GM18858 (cell line): ENCODE measurements around the gene AHNAK2.
A peak's percentile ranks its signal among the peaks of the same experiment; 100 is the strongest.

ENCODE experiments used
- ATAC-seq: cut with Tn5 transposase; IDR thresholded peaks from one replicate; pipeline ENCODE4 v1.9.1; 2021; ENCODE audit not compliant: unreplicated experiment

AHNAK2 gene

DNA sequence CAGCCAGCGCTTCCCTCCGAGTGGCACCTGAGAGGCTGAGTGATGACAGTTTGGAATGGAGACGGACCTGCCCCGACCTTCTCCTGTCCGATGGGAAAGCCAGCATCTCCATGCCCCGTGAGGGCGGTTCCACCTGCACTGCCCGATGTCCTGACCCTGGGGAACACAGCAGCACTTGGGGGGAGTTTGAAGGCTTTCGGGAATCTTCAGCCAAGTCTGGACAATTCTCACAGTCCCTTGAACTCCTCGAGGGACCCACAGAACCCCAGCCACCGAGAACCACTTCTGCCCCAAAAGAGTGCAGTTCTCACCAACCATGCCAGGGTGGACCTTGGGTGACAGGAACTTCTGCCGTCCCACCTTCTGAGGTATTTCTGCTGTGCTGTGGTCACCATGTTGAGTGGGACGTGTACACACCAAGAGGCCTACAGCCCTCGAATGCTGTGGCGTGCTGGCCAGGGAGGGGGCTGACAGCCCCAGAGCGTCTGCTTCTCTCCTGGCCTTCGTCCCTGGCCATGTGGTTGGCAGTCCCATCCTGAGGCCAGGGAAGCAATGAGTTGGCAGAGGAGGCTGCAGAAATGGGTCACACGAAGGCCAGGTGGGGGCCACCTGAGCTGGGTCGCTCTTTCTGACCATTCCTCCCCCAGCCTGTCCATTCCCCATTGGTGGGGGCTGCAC lies 8.5 kb upstream of the AHNAK2 start:
- no peak for ATAC-seq

DNA sequence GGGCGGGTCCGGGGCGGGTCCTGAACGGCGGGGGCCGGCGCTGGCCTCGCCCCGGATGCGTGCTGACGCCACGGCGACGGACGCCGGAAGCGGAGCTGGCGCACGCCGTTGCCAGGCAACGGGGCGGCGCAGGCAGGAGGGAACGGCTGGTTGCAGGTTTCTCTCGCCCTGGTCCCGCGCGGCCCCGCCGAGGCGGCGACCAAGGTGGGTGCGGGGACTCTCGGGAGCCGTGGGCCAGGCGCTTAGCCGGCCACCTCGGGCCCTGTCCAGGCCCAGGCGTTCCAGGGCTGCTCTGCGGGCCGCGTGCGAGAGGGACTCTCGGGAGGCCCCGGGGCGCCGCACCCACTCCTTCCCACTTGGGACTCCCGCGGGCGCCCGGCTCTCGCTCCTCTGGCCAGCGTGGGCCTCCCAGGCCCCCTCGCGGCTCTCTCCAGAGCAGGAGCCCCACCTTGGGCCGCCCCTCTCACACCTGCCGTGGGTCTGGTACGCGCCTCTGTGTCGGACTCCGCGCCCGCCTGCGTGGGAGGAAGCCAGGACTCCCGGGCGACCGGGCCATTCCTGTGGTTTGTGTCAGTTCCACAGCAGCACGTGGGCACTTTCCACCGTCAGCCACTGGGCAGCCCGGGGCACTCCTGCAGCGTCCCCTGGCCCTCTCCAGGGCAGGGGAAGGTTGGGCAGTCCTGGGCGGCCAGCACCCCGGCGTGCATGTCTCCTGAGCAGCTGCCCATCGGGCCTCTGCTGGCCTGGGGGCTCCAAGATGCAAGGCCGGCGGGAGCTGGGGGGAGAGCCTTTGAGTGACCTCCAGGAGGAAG lies 7.7 kb upstream of the AHNAK2 start, which contains the start of gene CLBA1:
Gene CLBA1, plus strand, starts transcription at position 114 of the 812 bp plus-strand sequence. Its CDS starts 644 bp downstream, at position 758.
- ATAC-seq: peak; percentile 82

DNA sequence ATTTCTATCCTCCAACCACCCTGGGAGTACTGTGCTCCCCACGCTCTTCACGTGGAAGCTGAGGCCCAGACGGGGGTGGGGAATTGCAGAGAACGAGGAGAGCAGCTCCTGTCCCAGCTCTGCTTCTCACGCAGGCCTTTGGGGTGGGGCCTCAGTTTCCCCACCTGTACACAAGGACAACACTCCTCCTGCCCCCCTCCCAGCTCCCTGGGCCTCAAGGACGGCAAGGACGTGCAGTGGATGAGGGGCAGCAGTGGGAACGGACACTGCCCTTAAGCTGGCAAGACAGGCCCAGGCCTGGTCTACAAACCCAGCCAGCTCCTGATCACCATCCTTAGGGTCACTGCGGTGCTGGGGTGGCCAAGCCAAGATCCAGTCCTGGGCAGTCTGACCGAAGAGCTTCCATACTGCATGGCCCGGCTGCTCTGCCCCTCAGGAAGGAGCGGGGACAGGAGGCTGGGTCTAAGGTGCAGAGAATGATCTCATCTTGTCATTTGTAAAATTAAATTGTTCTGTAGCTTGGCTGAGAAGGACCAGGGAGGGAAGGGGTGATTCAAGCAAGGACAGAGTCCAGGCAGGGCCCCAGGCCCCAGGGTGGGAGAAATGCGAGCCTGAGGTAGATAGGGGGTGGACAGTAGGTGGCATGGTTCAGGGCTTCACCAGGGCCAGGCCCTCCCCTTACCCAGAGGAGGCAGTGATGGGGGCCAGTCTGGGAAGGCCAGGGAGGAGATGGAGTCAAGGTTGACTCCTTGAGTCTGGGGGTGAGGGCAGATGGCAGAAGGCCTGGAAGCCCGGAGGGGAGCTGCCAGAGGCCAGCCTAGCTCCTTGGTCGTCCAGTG lies 6.1 kb upstream of the AHNAK2 start:
- no peak for ATAC-seq

DNA sequence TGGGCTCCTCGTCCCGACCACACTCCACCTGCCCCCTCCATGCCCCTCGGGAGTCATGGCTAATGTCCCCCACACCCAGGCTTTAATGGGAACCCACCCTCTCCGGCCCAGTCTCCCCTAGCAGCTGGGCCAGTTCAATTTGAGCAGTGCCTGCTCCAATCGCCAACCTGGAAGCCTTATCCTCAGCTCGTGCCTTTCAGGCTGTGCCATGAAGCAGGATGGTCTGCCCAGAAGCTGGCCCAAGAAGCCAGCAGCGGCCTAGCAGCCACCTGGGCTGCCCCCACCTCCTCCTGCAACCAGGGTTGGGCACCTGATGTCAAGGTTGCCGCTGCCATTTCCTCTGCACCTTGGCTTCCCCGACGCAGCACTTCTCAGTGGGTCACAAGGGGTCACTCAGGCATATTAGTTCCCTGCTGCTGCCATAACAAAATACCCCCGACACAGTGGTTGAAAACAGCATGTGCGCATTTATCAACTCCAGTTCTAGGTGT lies 5.1 kb upstream of the AHNAK2 start:
- no peak for ATAC-seq

DNA sequence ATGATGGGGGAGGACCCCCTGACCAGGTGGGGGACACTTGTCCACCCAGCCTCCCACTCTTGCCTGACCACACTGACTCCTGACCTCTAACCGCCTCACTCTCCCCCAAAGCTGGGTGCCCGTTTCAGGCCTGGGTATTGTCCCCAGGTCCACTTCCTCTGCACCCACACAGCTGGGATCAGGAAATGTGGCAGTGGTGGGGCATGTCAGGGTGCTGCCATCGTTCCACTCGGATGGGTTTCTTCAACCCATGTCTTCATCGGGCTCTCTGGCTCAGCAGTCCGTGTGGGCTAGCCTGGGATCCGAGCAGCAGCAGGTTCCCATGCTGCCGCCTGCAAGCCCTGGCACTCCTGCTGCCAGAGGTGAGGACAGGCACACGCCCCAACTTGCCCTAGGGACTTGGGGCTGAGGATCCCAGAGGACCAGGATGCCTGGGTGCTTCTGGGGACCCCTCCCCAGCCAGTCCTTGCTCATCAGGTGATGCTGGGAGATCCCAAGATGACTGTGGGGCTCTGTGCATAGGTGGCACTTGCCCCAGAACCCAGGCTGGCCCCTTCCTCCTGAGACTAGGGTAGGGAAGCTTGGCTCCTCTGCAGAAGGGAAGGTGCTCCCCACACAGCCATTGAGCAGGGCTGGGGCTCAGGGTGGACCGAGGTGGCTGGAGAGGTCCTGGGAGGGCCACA lies 4.5 kb upstream of the AHNAK2 start:
- no peak for ATAC-seq

DNA sequence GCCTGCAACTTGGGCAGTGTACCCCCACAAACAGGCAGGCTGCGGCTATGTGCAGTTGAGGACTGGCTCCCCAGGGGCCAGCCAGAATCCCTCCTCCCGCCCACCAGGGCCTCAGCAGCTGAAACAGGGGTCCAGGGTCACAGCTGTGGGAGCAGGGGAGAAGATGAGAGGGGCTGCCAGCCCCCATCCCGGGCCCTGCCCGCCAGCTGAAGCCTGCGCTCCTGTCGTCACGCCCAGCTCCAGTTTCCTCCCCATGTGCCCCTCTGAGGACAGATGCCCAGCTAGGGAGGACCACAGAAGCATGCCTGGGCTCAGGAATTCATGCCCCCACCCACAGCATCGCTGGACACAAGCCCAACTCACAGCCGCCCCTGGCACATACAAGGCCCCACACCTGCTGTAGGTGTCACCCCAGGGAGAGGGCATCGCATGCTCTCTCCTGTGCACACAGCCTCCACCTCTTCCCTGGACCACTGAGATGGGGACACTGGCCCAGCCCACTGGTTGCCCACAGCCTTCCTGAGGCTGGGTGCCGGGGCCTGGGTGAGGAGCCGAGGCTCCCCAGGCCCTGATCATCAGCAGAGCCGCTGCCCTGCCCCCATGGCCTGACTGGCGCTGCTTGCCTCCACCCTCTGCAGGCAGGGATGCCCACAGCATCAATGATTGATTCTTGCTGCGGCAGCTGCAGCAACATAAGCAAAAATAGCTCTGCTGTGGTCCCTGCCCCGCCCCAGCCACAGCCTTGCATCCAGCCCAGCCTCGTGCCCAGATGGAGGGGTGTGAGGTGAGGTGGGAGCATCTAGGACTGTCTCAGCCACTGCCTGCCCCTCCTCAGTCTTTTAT lies 3.7 kb upstream of the AHNAK2 start:
- ATAC-seq: no peak

DNA sequence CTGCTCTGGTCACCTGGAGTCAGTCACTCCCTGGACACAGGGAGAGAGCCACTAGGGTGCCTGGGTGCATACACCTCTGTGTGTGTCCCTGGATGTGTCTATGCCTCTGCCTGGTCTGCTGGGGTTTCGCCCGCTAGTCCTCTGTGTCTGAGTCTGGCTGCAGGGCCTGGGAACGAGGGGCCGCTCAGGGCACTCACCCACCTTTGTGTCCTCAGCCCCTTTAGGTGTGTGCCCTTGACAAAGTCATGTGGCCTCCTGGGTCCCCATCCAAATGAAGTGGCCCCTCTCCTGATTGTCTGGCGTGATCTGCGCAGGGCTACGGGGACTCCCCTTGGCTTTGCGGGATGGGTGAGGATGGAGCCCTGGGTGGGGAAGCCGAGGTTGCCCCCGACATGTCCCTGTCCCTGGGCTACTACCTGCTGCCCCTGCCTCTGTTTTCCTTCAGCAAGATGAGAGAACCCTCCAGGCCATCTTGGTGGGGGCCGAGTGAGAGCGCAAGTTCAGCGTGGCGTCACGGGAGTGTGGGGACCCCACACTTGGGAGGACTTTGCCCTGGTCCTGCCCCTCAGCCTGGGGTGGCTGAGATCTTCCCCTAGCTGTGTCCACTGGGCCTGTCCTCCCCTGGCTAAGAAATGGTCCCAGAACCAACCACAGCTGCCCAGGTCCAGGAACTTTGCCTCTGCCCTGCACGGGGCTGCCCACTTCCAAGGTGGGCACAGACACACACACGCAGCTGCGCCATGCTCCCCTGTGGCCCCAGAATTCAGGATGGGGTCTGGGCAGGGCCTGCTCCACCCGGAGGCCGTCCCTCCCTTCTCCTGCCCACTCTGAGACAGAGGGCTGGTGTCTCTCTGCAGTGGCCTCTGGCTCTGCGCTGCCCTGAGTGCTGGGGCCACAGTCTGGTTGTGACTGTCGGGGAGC lies 2.7 kb upstream of the AHNAK2 start:
- ATAC-seq: no peak

DNA sequence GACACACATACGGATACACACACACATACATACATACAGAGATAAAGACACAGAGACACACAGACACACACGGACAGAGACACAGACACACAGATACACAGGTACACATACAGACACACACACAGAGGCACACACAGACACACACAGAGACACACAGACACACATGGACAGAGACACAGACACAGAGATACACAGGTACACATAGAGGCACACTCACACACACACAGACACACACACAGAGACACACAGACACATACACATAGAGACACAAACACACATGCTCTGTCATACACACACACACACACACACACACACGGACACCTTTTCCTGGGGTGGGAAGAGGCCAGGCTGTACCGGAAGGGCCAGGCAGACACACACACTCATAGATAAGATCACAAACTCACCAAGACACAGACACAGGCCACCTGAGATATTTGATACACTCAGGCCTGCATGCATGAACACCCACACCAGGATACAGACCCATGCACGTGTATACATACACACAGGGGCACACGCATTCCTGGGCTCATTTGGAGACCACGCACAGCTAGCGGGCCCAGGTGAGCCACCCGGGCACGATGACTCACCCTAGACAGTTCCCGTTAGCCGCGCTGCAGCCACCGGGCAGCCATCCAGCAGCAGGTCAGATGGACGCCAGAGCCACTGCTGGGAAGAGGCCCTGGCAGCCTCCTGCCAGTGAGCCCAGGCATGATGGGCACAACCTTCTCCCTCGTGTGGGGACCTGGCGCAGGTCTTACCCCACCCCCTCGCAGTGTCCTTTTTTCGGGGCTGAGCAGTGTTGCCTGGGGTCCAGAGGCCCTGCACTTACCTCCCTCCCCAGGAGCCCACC lies 1.8 kb upstream of the AHNAK2 start:
- no peak for ATAC-seq

DNA sequence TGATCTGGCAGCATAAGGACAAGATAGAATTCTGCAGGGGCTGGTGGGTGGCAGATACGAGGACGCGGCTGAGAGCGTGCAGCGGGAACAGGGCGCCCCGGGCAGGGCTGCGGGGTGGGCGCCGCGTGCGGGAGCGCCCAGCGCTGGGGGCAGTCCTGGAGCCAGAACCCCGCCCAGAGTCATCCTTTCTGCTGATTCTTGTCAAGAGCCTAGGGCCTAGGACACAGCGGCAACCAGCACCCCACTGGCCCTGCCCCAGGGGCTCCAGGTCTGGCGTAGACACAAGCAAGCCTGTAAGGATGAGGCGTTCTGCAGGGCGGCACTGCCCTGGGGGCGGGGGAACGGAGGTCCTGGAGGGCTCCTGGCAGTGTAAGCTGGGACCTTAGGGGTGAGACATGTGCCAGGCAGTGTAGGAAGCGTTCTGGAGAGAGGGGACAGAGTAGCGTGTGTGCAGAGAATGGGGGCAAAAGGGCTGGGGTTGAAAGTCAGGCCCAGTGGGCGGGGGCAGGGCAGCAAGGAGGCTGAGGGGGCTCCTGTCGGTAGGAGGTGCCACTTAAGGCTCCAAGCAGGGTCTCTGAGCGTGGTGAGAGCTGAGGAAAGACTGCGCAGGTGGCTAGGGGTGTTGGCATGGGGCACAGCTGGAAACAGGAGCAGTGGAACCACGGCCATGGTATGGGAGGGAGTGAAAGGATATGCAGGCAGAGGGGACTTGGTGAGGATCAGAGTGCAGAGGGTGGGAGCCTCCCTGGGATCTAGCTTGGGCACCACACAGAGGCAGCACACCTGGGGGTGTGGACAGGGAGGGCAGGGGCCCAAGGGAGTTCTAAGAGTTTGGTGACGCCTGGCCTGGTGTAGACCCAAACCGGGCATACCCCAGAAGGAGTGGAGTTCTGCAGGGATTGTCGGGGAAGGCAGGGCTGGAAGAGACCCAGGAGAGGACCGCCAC lies 845 bp upstream of the AHNAK2 start:
- ATAC-seq: no peak

DNA sequence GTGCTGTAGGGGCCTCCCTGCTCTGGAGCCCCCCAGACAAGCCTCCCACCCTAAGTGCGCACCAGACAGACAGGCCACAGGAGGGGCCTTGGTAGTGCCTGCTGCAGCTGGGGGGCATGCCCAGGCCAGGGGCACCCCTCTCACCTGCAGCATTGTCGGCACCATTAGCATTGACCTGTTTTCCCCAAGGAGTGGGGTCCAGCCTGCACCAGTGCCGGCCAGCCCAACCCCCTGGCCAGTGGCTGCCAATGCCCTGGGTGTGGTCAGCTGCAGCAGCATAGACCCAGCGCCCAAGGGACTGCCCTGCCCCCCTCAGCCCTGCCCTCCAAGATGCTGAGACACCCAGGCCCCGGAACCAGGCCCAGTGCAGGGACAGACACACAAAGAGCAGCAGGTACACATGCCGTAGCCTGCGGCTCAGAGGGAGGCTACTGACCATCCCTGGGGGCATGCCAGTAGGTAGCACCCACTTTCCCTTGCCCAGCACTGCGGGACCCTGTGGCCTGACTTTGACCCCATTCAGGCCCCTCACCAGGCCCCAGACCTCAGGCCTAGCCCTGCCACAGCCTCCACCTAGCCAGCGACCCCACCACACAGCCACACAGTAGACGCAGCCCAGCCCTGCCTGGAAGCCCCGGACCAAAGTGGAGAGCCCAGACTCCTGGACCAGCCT lies 1.0 kb downstream of the AHNAK2 start:
- no peak for ATAC-seq

DNA sequence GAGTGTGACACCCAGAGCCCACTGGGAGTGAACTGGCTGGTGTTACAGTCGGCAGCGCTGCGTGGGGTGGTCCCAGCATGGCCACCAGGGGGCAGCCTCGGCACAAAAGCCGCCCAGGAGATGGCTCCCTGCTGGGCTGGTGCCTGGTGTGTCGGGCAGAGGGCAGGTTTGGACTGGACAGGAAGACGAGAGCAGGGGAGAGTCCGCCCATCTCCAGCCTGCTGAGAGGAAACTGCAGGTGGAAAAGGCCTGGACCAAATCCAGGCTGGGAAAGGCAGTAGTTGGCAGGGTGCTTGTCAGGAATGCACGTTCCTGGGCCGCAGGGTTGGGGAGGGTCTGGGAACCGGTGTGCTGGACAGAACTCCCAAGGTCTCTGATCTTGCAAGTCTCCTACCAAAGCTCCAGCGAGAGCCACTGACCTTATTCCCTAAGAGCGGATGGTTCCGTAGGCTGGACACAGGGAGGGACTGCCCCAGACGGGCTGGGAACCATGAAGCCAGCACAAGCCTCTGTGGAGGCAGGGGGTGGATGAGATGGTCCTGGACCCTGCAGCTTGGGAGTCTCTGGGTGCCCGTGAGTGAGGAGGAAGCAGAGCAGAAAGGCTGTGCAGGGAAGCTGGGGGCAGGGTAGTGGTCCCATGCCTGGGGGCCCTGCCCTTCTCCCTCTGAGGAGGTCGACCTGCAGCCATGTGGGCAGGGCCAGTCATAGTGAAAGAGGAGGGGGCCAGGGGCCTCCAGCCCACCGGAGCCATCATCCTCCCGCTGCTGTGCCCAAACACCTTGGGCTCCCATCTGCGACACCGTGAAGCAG lies 1.8 kb downstream of the AHNAK2 start:
- no peak for ATAC-seq

DNA sequence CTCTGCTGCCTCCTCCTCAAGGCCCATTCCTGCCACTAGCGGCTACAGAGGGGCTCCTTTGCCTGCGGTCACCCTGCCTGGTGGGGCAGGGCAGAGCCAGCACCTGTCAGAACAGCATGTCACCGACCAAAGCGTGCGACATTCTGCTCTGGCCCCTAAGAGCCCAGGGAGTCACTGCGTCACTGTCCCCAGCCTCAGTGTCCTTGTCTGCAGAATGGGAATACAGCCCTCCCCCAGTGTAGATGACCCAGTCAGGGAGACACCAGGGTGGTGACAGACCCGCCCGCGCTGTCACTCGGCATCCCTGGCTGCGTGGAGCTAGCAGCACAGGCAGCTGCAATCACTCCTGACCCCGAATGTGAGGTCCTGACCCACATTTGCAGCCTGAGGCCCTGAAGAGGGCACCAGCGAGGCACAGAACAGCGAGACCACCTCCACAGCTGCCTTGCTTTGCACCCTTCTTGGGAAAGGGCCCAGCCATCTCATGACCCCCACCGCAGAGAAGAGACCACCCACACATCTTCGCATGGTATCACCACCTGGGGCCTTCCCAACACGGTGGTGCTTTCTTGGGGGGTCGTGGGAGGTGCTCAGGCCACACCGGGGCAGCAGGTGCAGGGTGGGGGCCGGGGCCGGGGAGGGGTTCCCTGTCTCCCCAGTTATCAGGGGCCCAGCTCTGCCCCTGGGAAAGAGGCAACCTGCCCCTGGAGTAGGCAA lies 2.5 kb downstream of the AHNAK2 start:
- no peak for ATAC-seq

DNA sequence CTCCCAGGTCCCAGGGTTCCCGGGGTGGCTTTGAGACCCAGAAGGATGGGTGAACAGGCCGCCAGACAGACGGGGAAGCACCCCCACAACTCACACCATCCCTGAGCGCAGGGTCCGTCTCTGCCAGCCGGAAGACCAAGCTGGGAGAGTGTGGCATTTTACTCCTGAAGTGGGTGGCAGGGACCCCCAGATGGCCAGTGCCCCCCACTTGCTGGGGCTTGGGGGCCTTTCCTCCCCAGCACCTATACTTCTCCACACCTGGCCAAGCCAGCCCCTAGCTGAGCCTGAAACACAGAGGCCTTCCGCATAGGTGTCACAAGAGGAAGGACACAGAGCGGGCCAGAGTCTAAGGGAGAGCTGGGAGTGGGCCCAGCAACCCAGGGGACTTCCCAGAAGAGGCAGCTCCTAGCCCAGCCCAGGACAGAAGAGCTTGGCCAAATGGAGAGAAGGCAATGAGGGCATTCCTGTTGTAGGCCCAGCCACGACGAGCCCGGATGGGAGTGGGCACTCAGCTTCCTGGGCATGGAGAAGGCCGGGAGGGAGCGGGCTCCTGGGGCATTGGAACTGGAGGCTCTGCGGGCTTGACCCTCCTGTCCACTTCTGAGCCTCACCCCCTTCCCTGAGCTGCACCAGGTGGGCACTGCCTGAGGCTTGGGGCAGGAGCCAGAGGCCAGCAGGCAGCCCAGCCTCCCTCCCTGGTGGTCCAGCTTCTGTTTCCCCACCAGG lies 3.3 kb downstream of the AHNAK2 start:
- ATAC-seq: no peak

DNA sequence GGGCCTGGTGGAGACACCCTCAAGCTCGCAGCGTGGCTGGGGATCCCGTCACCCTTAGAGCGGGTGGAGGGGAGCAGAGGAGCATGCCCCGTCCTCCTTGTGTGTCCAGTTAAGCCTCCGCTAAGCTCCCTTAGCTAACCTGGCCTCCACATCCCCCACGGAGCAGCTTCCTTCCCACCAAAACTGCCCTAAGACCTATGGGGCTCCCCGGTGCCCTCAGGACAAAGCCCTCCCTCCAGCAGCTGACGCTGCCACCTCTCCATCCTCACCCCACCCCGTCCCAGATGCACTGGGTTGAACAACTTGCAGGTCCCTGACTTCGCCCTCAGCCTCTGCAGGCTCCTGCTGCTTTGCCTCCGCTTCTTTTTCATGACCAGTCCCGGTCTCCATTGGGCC lies 4.0 kb downstream of the AHNAK2 start:
- no peak for ATAC-seq
